Mucosa of descending colon (tissue), 3 donors: Measurements from ENCODE around the gene NPRL2. TPM values are rescaled to one million over a fixed set of nuclear protein-coding genes. Genes with fewer than 3 reads are reported as not detected.

Experiments
- ATAC-seq: fragments of 200-7000 bp; cut with Tn5 transposase; one replicate; pipeline ENCODE4 v1.9.1; 2020; ENCODE audit warnings: mild to moderate bottlenecking, moderate library complexity
- DNase-seq, 3 donors: peaks; one replicate each; pipeline ENCODE4 v3.0.0-alpha.2; 2020
- H3K36me3 ChIP-seq: fragments of 200-600 bp; one replicate; pipeline ENCODE4 v1.8.0; 2021; ENCODE audit warnings: low read depth, mild to moderate bottlenecking
- H3K4me1 ChIP-seq: fragments of 200-600 bp; one replicate; pipeline ENCODE4 v1.8.0; 2021; ENCODE audit warnings: low read depth, mild to moderate bottlenecking
- H3K4me3 ChIP-seq: fragments of 200-600 bp; one replicate; pipeline ENCODE4 v1.8.0; 2021; ENCODE audit warnings: mild to moderate bottlenecking
- H3K9me3 ChIP-seq: fragments of 200-600 bp; one replicate; pipeline ENCODE4 v1.8.0; 2021; ENCODE audit warnings: mild to moderate bottlenecking
- CTCF ChIP-seq: fragments of 200-600 bp; IDR thresholded peaks from one replicate; pipeline ENCODE4 v1.8.0; 2022; ENCODE audit warnings: antibody characterized with exemption, mild to moderate bottlenecking
- intact Hi-C, 2 donors: fragments of 100-400 bp; cut with DNase I in 1 of 2; cut with micrococcal nuclease in 1 of 2; formaldehyde crosslinking; loops; one replicate each; pipeline versions ENCODE4 v1.11.0 to v1.11.1; 2022; cut with DNase I, micrococcal nuclease
- total RNA-seq, 3 donors: library from RNA; stranded (reverse); fragmentation: NEBNext Ultra II Directional in 2 of 3; extraction: Animal tissue kit (Norgen Biotek cat#: 25700) in 2 of 3; gene quantifications; one replicate each; pipeline versions ENCODE4 v1.2.1 to v1.2.4, GENCODE V29; 2021 to 2023
- donor health status: DM: no; HTN: no; CAD: no; lungs with moderate emphysema.
- donor health status: DM: no; HTN: no; CAD: no.
- donor health status: DM: no; HTN: yes; CAD: no.

The NPRL2 gene
- total RNA-seq, 3 donors from 2014 or later, result 20.2 to 32.9 (median 25.0) TPM

GRCh38 chr3:50375258-50375931 is 24.8 kb upstream of the NPRL2 start:
- intact Hi-C loops, result no loop called here
- Histone ChIP-seq H3K9me3 (no peaks in the 10 kb centered on the region), H3K4me1 (peaks cover 3% of the 10 kb centered on the region), H3K36me3 (no peaks in the 10 kb centered on the region), H3K4me3 (no peak overlapping the region)
- TF ChIP-seq CTCF, result no peak
- ATAC-seq (no peak), DNase-seq (no peak)

DNA sequence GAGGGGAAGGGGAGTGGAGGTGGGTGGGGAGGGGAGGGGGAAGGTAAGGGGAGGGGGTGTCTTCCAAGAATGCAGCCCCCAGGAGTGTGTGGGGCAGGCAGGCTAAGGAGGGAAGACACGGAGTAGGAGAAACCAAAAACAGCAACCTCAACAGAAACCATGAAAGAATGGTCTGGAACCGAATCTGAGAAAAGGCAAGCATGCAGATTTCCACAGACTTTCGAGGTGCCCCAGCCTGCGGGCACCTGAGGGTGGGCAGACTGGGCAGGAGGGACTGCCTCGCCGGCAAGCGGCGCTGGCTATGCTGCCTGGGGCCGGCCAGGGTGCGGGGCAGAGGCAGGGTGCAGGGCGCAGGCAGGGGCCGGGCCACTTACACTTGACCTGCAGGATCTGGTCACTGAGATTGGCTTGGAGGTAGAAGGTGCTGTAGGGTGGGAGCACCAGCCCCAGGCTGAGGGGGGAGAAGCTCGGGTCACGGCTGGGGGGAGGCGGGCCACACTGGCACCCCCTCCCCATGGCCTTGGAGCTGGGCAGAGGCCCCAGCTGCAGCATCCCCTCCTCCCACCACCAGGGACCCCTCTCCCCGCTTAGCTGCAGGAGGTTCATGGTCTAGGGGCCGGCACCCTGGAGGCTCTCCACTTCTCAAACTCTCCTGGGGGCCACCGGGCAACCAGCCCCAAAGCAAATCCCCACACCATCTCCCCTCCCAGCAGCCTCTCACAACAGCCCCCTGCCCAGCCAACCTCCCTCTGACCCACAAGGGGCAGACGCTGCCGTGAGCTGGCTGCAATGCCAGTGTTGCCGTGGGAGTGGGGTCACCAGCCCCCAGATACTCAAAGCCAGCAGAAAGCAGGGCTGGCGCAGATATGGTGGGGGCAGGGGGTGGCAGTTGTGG is 24.0 kb upstream of the NPRL2 start:
- intact Hi-C loops, result no loop called here

GRCh38 chr3:50373146-50374051 is 22.8 kb upstream of the NPRL2 start:
- no peak for DNase-seq
- no peak for ATAC-seq
- intact Hi-C loops, result no loop called here
- no peaks in the 10 kb centered on the region for H3K9me3 ChIP-seq
- no peak overlapping the region for H3K4me3 ChIP-seq
- no peak for TF ChIP-seq CTCF
- no peaks in the 10 kb centered on the region for H3K36me3 ChIP-seq
- H3K4me1 ChIP-seq, result peaks cover 3% of the 10 kb centered on the region

More for the DNA sequence above, 24.0 kb upstream of the NPRL2 start:
- no peak for TF ChIP-seq CTCF
- ATAC-seq (no peak), DNase-seq (no peak)
- no peaks in the 10 kb centered on the region for H3K36me3 ChIP-seq
- H3K4me3 ChIP-seq, result no peak overlapping the region
- H3K9me3 ChIP-seq, result no peaks in the 10 kb centered on the region
- H3K4me1 ChIP-seq, result peaks cover 3% of the 10 kb centered on the region

GRCh38 chr3:50372349-50372748 is 21.8 kb upstream of the NPRL2 start:
- peaks cover 3% of the 10 kb centered on the region for H3K4me1 ChIP-seq
- peak; percentile 76 for ATAC-seq
- no peak for TF ChIP-seq CTCF
- H3K4me3 ChIP-seq, result no peak overlapping the region
- no peaks in the 10 kb centered on the region for H3K36me3 ChIP-seq
- no peaks in the 10 kb centered on the region for H3K9me3 ChIP-seq
- peak in 2 of 3 donors; percentile 69 to 80 for DNase-seq
- intact Hi-C loops, result no loop called here

- Histone ChIP-seq H3K4me1 (peaks cover 4% of the 10 kb centered on the region), H3K4me3 (no peak overlapping the region), H3K9me3 (no peaks in the 10 kb centered on the region), H3K36me3 (no peaks in the 10 kb centered on the region)
- ATAC-seq (no peak), DNase-seq (no peak)
- TF ChIP-seq CTCF, result no peak
- intact Hi-C loops, result no loop called here
Measured at GRCh38 chr3:50371133-50371685, 20.6 kb upstream of the NPRL2 start.
